ENCODE results near the gene NFATC2.
"Not testable (repeated sequence)": the region's sequence is repeated elsewhere in the genome, so short reads cannot be mapped to it uniquely, and the experiment has no call there.

NFATC2 gene

GRCh38 chr20:51567622-51568021 lies 25.1 kb upstream of the NFATC2 start:
- FAIRE-seq = no peak

DNA sequence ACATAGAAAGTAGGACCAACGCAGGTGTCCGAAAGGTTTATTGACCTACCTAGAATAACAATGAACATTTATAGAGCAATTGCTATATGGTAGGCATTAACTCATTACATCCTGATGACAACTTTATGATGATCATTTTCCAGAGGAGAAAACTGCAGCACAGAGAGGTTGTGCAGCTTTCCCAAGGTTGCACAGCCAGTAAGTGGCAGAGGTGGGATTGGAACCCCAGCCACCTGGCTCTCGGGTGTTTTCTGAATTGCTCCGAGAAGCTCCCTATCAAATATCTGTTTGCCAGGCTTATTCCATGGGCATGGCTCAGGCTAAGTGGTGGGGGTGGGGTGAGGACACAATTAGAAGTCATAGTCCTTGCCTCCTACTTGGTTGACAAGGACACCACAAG lies 24.1 kb upstream of the NFATC2 start:
- no peak for FAIRE-seq

- no peak for FAIRE-seq
These were observed 23.0 kb upstream of the NFATC2 start for GRCh38 chr20:51565298-51566144.

DNA sequence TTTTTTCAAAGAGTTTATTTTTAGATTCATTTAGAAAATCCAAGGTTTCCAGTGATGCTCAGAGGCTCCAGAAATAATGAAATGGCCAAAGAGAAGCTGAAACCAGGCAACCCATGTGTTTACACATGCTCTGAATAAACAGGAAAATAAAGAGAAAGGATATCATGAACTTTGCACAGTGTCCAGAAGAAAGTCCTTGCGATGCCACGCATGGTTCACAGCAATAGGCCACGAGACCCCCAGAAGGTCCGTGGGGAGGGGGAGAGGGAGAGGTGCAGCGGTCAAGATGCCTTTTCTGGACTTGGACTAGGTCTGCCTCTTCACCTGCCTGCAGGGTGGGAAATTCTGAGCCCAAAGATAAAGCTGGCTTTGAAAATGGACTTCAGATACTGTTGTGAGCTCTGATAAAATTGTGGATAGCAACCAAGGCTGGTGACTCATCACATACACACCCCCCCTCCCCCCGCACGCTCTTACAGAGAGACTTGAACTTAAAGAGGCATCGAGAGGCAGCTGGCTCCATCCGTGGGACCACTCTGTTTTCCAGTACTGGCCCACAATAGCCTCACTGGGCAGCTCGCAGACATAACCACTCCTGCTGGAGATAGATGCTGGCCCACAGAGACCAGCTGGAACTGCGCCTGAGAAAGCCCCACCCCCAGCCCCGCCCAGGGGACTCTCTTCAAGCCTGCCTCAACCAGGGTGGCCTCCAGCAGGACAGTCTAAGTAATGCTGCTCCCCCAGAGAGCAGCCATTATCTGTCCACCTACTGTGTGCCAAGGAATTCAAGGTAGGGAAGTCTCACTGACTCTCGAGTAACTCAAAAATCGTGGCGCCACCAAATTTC lies 21.2 kb upstream of the NFATC2 start:
- FAIRE-seq = no peak

DNA sequence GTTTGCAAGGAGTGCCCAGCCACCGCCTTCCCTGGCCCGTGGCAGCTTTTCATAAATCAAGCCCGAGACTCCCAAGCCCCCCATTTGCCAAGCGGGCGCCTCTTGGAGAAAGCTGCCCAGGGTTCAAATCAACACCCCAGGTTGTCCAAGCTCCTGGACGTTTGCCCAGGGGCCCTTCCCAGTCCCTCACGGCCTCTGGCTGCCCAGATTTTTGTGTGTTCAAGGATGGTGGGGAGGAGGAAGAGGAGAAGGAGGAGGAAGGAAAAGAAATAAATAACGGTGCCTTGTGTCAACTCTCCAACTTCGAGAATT lies 20.6 kb upstream of the NFATC2 start:
- FAIRE-seq = no peak

DNA sequence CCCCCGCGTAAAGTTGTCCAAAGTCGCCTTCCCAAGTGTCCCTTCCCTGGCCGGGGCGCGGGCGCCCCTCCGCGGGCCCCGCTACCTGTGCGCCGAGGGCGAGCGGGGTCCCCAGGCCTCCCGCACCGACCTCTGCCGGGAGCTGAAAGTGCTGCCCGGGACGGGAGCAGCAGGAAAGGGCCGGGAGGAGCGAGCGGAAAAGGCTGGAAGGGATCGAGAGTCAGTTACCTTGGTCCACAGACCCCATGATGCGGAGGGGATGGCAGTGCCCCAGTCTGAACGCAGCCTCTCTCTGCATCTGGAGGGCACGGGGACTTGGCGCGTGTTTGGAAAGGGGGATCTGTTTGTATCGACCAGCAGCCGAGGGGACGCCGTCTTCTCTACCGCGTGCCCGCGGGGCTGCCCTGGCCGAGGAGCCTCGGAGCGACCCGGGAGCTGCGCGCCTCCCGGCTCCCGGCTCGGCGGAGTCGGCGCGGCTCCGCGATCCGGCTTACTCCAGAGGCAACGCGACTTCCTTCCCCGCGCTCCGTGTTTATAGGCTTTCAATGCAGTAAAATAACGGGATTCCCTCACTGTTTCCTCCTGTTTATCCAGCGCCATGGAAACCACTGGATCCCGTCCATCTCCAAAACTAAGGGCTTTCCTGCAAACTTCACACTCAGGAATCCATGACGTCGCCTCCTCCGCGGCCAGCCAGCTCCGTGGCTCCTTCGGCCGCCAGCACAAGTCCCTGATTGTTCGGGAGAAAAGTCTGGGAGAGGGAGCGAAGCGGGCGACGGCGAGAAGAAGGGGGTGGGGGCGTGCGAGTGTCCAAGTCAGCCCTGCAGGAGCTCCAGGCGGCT lies 20.0 kb upstream of the NFATC2 start:
- FAIRE-seq = no peak

- FAIRE-seq = no peak
These were observed 19.5 kb upstream of the NFATC2 start for GRCh38 chr20:51562027-51562331.

DNA sequence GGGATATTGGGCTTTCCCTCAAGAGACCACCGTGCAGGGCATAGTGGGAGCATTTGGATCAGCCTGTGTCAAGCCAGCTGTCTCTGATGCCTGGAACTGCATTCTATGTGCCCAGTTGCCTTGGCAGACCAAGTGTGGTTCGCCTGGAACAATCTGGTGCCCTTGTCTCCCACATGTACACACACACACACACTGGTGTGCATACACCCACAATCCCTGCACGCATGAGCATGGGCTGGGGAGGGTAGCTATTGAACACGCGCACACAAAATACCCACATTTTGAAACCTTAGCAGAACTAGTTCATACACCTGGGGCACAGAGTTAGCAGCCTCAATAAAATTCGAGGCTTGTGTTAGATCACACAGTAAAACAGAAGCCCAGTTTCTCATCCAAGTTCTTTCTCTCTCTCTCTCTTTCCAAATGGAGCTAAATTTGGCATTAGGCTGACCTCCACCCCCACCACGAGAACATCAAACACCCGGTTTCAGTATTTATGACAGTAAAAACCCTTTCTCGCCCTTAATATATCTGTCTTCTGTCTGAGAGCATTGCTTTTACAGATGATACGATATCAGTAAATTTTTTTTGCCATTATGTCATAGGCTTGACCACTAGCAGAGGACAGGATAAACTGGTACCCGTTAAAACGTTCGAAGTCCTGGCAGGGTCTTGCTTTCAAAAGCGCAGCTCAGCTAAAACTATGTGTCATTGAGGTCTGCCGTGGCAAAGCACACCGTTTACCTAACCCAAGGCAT lies 18.2 kb upstream of the NFATC2 start:
- FAIRE-seq = no peak

- no peak for FAIRE-seq
These were observed 17.5 kb upstream of the NFATC2 start for GRCh38 chr20:51560042-51560441.

- FAIRE-seq = no peak
These were observed 12.1 kb upstream of the NFATC2 start for GRCh38 chr20:51554538-51555165.

DNA sequence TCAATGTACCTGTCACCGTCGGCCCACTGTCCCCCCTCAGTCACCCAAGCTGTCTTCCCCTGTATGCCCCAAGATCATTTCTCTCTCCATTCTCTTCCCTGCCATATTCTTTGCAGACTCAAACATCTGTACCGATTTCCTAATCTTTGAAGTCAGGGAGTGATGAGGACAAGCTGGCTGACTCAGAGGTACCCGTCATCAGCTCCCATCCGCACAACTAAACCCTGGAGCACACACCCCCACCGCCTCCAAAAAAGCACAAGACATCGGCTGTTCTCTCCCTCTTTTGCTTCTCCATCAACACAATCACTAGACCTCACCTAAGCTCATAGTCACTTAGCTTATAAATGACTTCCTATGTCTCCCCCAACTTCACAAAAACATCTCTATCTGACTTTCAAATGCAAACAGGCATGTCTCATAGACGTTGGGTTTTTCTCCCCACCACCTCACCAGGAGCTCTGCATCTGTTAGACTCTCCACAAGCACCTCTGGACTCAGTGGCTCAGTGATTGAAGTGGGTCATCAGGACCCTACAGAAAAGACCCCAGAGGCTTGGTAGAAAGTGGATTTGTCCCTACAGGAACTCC lies 11.5 kb upstream of the NFATC2 start:
- FAIRE-seq = no peak

- FAIRE-seq = no peak
These were observed 8.7 kb upstream of the NFATC2 start for GRCh38 chr20:51551186-51551585.

GRCh38 chr20:51549474-51549873 lies 7.0 kb upstream of the NFATC2 start:
- FAIRE-seq = no peak

DNA sequence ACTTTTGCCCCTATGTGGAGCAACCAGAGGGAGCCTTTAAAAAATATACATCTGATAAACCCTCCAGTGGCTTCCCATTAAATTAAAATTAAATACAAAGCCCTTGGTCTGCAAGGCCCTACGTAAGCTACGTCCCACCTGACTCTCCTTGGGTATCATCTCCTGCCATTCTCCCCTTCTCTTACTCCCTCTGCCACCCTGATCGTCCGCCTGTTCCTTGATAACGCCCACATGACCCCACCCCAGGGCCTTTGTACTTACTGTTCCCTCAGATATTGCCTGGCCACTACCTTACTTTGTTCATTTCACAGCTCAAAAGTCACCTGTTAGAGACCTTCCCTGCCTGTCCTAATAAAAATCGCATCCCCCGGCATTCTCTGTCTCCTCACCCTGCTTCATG lies 5.4 kb upstream of the NFATC2 start:
- no peak for FAIRE-seq

DNA sequence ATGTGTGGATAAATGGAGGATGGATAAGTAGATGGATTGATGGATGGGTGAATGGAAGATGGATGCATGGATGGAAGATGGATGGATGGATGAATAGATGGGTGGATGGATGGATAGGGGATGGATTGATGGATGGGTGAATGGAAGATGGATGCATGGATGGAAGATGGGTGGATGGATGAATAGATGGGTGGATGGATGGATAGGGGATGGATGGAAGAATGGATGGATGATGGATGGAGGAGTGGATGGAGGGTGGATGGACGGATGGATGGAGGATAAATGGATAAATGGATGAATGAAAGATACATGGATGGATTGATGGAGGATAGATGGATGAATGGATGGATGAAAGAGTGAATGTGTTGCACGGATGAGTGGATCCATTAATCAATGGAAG lies 3.0 kb upstream of the NFATC2 start:
- FAIRE-seq = no peak

DNA sequence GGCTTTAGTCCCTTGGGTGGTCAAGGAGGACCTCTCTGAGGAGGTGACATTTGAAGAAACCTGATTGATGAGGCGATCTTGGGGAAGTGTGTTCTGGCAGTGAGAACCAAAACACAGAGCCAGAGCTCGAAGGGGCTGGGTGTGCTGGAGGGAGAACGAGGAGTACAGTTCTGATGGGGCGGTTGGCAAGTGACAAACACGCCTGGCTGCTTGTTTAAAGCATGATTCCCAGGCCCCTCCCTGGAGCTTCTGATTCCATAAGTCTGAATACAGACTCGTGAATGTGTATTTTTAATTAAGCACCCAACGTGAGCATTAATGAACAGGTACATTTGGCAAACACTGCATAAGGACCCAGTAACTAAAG lies 886 bp upstream of the NFATC2 start:
- no peak for FAIRE-seq

DNA sequence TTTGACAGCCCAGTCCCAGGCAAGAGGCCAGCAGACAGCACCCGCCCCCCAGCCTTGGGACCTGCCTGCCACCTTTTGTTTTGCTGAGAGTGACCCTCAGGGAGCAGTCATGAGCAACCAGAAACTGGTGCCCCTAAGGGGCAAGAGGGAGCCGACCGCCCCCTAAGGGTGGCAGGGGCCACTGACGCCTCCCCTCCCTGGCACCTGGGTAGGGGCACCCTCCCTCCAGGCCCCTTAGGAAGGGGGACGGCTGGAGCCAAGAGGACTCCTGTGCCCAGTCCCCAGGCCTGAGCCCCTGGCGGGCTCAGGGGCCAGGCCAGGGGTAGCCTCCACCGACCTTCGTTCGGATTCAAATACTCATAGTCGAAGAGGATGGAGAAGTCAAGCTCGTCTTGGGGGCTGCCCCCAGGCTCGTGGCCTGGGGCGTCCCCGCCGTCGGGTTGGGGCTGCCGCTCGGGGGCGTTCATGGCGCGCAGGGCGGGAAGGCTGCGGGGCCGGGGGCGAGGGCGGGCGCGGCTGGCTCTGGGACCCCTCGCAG lies 417 bp downstream of the NFATC2 start:
- FAIRE-seq = no peak

- FAIRE-seq = no peak
These were observed 1.1 kb downstream of the NFATC2 start for GRCh38 chr20:51541189-51542032.

- no peak for FAIRE-seq
These were observed 1.9 kb downstream of the NFATC2 start for GRCh38 chr20:51540580-51540979.

DNA sequence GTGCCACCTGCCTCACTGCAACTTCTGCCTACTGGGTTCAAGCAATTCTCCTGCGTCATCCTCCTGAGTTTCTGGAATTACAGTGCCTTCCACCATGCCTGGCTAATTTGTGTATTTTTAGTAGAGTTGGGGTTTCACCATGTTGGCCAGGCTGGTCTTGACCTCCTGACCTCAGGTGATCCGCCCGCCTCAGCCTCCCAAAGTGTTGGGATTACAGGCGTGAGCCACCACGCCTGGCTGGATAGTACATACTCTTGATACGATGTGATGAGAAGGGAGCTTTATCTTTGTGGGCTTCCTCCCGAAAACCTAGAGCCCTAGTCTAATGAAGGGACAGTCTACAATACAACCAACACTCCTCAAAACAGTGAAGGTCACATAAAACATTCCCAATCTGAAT lies 2.4 kb downstream of the NFATC2 start:
- FAIRE-seq = not testable (repeated sequence)

Data from TTC549 (cell line).